GM19467 (cell line): ENCODE data around the gene ASB2.

ENCODE experiments used
- ATAC-seq: cut with Tn5 transposase; IDR thresholded peaks from one replicate; pipeline ENCODE4 v1.9.1; 2021; ENCODE audit warnings: mild to moderate bottlenecking, moderate library complexity; ENCODE audit not compliant: unreplicated experiment

Gene ASB2

GRCh38 chr14:93951635-93952540, 24.5 kb downstream of the ASB2 start:
- ATAC-seq = no peak

GRCh38 chr14:93950948-93951634, 25.3 kb downstream of the ASB2 start:
- ATAC-seq = no peak

- no peak for ATAC-seq
Measured at GRCh38 chr14:93949511-93950075, 26.8 kb downstream of the ASB2 start.

- no peak for ATAC-seq
Measured at GRCh38 chr14:93947282-93947681, 29.1 kb downstream of the ASB2 start.

GRCh38 chr14:93946541-93947090, 29.8 kb downstream of the ASB2 start:
- ATAC-seq = no peak

- no peak for ATAC-seq
Measured at GRCh38 chr14:93946104-93946503, 30.3 kb downstream of the ASB2 start.

- ATAC-seq = no peak
Measured at GRCh38 chr14:93945070-93945399, 31.3 kb downstream of the ASB2 start.

- no peak for ATAC-seq
Measured at GRCh38 chr14:93944348-93945069, 31.9 kb downstream of the ASB2 start.

- no peak for ATAC-seq
Measured at GRCh38 chr14:93943930-93944329, 32.4 kb downstream of the ASB2 start.

GRCh38 chr14:93943052-93943451, 33.3 kb downstream of the ASB2 start:
- no peak for ATAC-seq

GRCh38 chr14:93941293-93941910, 35.0 kb downstream of the ASB2 start:
- no peak for ATAC-seq

GRCh38 chr14:93940437-93940836, 35.9 kb downstream of the ASB2 start:
- ATAC-seq = no peak

- ATAC-seq = peak; percentile 75
Measured at GRCh38 chr14:93939304-93940229, 36.8 kb downstream of the ASB2 start.

GRCh38 chr14:93938751-93939303, 37.5 kb downstream of the ASB2 start:
- no peak for ATAC-seq

- ATAC-seq = no peak
Measured at GRCh38 chr14:93937519-93937918, 38.9 kb downstream of the ASB2 start.

GRCh38 chr14:93936926-93937325, 39.4 kb downstream of the ASB2 start:
- ATAC-seq = no peak

- ATAC-seq = no peak
Measured at GRCh38 chr14:93936245-93936644, 40.1 kb downstream of the ASB2 start.

GRCh38 chr14:93935213-93935612, 41.2 kb downstream of the ASB2 start:
- ATAC-seq = no peak

- no peak for ATAC-seq
Measured at GRCh38 chr14:93932642-93933041, 43.7 kb downstream of the ASB2 start.
